GM19463 (cell line): ENCODE results near the gene ENPP3.
"Not testable (repeated sequence)": the region's sequence is repeated elsewhere in the genome, so short reads cannot be mapped to it uniquely, and the experiment has no call there.

Source experiments
- ATAC-seq: cut with Tn5 transposase; IDR thresholded peaks from one replicate; pipeline ENCODE4 v1.9.1; 2021; ENCODE audit warnings: mild to moderate bottlenecking, moderate library complexity; ENCODE audit not compliant: unreplicated experiment

ENPP3 gene

GRCh38 chr6:131731224-131731623, 94.1 kb downstream of the ENPP3 start:
- ATAC-seq, result no peak

GRCh38 chr6:131733376-131734016, 96.4 kb downstream of the ENPP3 start:
- no peak for ATAC-seq

GRCh38 chr6:131736003-131736596, 99.0 kb downstream of the ENPP3 start:
- ATAC-seq, result no peak

- ATAC-seq, result no peak
Measured at GRCh38 chr6:131736811-131737210, 99.7 kb downstream of the ENPP3 start.

GRCh38 chr6:131739136-131739535, 102.0 kb downstream of the ENPP3 start:
- no peak for ATAC-seq

- no peak for ATAC-seq
Measured at GRCh38 chr6:131740161-131740560, 103.1 kb downstream of the ENPP3 start.

GRCh38 chr6:131741688-131742393, 104.7 kb downstream of the ENPP3 start:
- no peak for ATAC-seq

GRCh38 chr6:131744432-131745287, 107.6 kb downstream of the ENPP3 start:
- no peak for ATAC-seq

- no peak for ATAC-seq
Measured at GRCh38 chr6:131745476-131745875, 108.4 kb downstream of the ENPP3 start.

GRCh38 chr6:131747821-131748353, 110.8 kb downstream of the ENPP3 start:
- ATAC-seq, result no peak

- ATAC-seq, result no peak
Measured at GRCh38 chr6:131749023-131749422, 111.9 kb downstream of the ENPP3 start.

GRCh38 chr6:131751012-131751715, 114.1 kb downstream of the ENPP3 start:
- ATAC-seq, result not testable (repeated sequence)

- no peak for ATAC-seq
Measured at GRCh38 chr6:131754088-131754487, 117.0 kb downstream of the ENPP3 start.

GRCh38 chr6:131754715-131755567, 117.8 kb downstream of the ENPP3 start:
- no peak for ATAC-seq

GRCh38 chr6:131755597-131755996, 118.5 kb downstream of the ENPP3 start:
- no peak for ATAC-seq

- ATAC-seq, result no peak
Measured at GRCh38 chr6:131756039-131756438, 118.9 kb downstream of the ENPP3 start.

GRCh38 chr6:131758920-131759319, 121.8 kb downstream of the ENPP3 start:
- ATAC-seq, result no peak

GRCh38 chr6:131761060-131761761, 124.1 kb downstream of the ENPP3 start:
- no peak for ATAC-seq

GRCh38 chr6:131761762-131762067, 124.6 kb downstream of the ENPP3 start:
- no peak for ATAC-seq
